Amygdala (tissue), 56 donors: ENCODE measurements around the gene CDYL2.

Experiments used
- DNase-seq, 56 donors: peaks; one replicate each; lab custom pipeline; 2025; lab: John Stamatoyannopoulos, UW

The CDYL2 gene

GRCh38 chr16:80570106-80570478 lies 234.3 kb downstream of the CDYL2 start:
- DNase-seq, result no peak

- DNase-seq, result peak in 1 of 56 donors; percentile 1
These were observed 234.8 kb downstream of the CDYL2 start for GRCh38 chr16:80569440-80570105.

GRCh38 chr16:80564394-80564793 lies 240.0 kb downstream of the CDYL2 start:
- DNase-seq, result no peak

- no peak for DNase-seq
These were observed 241.3 kb downstream of the CDYL2 start for GRCh38 chr16:80563066-80563465.

- no peak for DNase-seq
These were observed 245.0 kb downstream of the CDYL2 start for GRCh38 chr16:80559369-80559768.

GRCh38 chr16:80557037-80557436 lies 247.4 kb downstream of the CDYL2 start:
- DNase-seq, result no peak

GRCh38 chr16:80556481-80556880 lies 247.9 kb downstream of the CDYL2 start:
- no peak for DNase-seq

GRCh38 chr16:80554033-80554432 lies 250.4 kb downstream of the CDYL2 start:
- DNase-seq, result no peak

- DNase-seq, result no peak
These were observed 252.1 kb downstream of the CDYL2 start for GRCh38 chr16:80552277-80552676.
